Neural progenitor cell (in vitro differentiated cells): Measurements from ENCODE around the gene CCDC77. TPM values are rescaled to one million over a fixed set of nuclear protein-coding genes. Genes with fewer than 3 reads are reported as not detected.

Experiments
- DNase-seq: peaks from one replicate; pipeline ENCODE4 v3.0.0-alpha.2; 2016; ENCODE audit warnings: low spot score
- H2AFZ ChIP-seq: fragments of 200-600 bp; sonication (generic); replicated peaks from 2 replicates; pipeline ENCODE4 v1.6.1; 2016; ENCODE audit warnings: antibody characterized with exemption
- H3F3A ChIP-seq: fragments of 200-600 bp; sonication (generic); 2 replicates; pipeline ENCODE4 v1.6.1; 2016; ENCODE audit warnings: antibody characterized with exemption, low read depth
- H3K27ac ChIP-seq: fragments of 200-600 bp; sonication (generic); 2 replicates; pipeline ENCODE4 v1.5.1; 2016; ENCODE audit warnings: mild to moderate bottlenecking
- H3K27me3 ChIP-seq: fragments of 200-600 bp; sonication (generic); 2 replicates; pipeline ENCODE4 v1.6.1; 2016; ENCODE audit warnings: mild to moderate bottlenecking, moderate library complexity
- H3K36me3 ChIP-seq: fragments of 200-600 bp; sonication (generic); 2 replicates; pipeline ENCODE4 v1.5.1; 2016
- H3K4me1 ChIP-seq: fragments of 200-600 bp; sonication (generic); 2 replicates; pipeline ENCODE4 v1.6.1; 2016; ENCODE audit warnings: mixed run types
- H3K4me2 ChIP-seq: fragments of 200-600 bp; sonication (generic); 2 replicates; pipeline ENCODE4 v1.6.1; 2016
- H3K4me3 ChIP-seq: fragments of 200-600 bp; sonication (generic); 2 replicates; pipeline ENCODE4 v1.5.1; 2016
- H3K79me2 ChIP-seq: fragments of 200-600 bp; sonication (generic); 2 replicates; pipeline ENCODE4 v1.6.1; 2016; ENCODE audit warnings: low read depth
- H3K9ac ChIP-seq: fragments of 200-600 bp; sonication (generic); 2 replicates; pipeline ENCODE4 v1.6.1; 2016
- H3K9me3 ChIP-seq: fragments of 200-600 bp; sonication (generic); 2 replicates; pipeline ENCODE4 v1.5.1; 2016; ENCODE audit warnings: low read depth
- H4K20me1 ChIP-seq: fragments of 200-600 bp; sonication (generic); 2 replicates; pipeline ENCODE4 v1.6.1; 2016; ENCODE audit warnings: low read depth
- H3K27ac Mint-ChIP-seq: 3 replicates; pipeline ENCODE4 v1.8.0; 2021; ENCODE audit warnings: mixed read lengths
- H3K27me3 Mint-ChIP-seq: 2 replicates; pipeline ENCODE4 v1.8.0; 2022; ENCODE audit warnings: low read depth, mild to moderate bottlenecking, inconsistent platforms, moderate library complexity, mixed read lengths; ENCODE audit not compliant: insufficient read depth
- H3K36me3 Mint-ChIP-seq: 3 replicates; pipeline ENCODE4 v1.8.0; 2021; ENCODE audit warnings: mixed read lengths
- H3K4me1 Mint-ChIP-seq: 3 replicates; pipeline ENCODE4 v1.8.0; 2021; ENCODE audit warnings: mixed read lengths
- H3K4me3 Mint-ChIP-seq: 3 replicates; pipeline ENCODE4 v1.8.0; 2021; ENCODE audit warnings: mild to moderate bottlenecking, moderate library complexity, mixed read lengths
- H3K9me3 Mint-ChIP-seq: 3 replicates; pipeline ENCODE4 v1.8.0; 2020; ENCODE audit warnings: mixed read lengths
- CTCF ChIP-seq: fragments of 200-600 bp; sonication (generic); IDR thresholded peaks from 2 replicates; pipeline ENCODE4 v1.5.1; 2017; ENCODE audit warnings: antibody characterized with exemption, mild to moderate bottlenecking
- EZH2 ChIP-seq: fragments of 200-600 bp; sonication (generic); IDR thresholded peaks from 2 replicates; pipeline ENCODE4 v1.6.1; 2017; ENCODE audit warnings: antibody characterized with exemption, mild to moderate bottlenecking, moderate library complexity
- EZH2phosphoT487 ChIP-seq: fragments of 200-600 bp; sonication (generic); IDR thresholded peaks from 2 replicates; pipeline ENCODE4 v1.6.1; 2017; ENCODE audit warnings: antibody characterized with exemption
- total RNA-seq: library from RNA; depleted of rRNA; stranded (reverse); fragments of >200 nt; gene quantifications from 2 replicates; pipeline ENCODE4 v1.2.3, GENCODE V29; 2015; ENCODE audit warnings: low replicate concordance

The CCDC77 gene
- 69.0 and 125 TPM in 2 replicates for total RNA-seq

GRCh38 chr12:401235-402028 lies at the start of gene CCDC77:
CCDC77 (plus strand) TSS chr12:401644; CDS start chr12:409384, 7,740 bp downstream.
- Mint-ChIP-seq H3K4me1 (no peaks in the 10 kb centered on the region), H3K9me3 (no peaks in the 10 kb centered on the region), H3K27ac (no peak within 1 kb of the TSS), H3K4me3 (no peak within 1 kb of the TSS), H3K36me3 (peaks cover 5% of the 10 kb centered on the region), H3K27me3 (no peaks in the 10 kb centered on the region)
- H3K9me3 ChIP-seq = no peaks in the 10 kb centered on the region
- peak within 1 kb of the TSS; percentile 90 for H3K4me3 ChIP-seq
- peaks cover 2% of the 10 kb centered on the region for H3K27me3 ChIP-seq
- peak; percentile 97 for DNase-seq
- H2AFZ ChIP-seq = peak within 1 kb of the TSS; percentile 89
- H3K4me2 ChIP-seq = peak within 1 kb of the TSS; percentile 89
- TF ChIP-seq CTCF (peak; percentile 37), EZH2phosphoT487 (no peak)
- no peak within 1 kb of the TSS for H3K27ac ChIP-seq
- H3K9ac ChIP-seq = peak within 1 kb of the TSS; percentile 63
- H3F3A ChIP-seq = peaks cover 6% of the 10 kb centered on the region
- peaks cover 9% of the 10 kb centered on the region for H3K4me1 ChIP-seq
- H3K79me2 ChIP-seq = peaks cover 50% of the 10 kb centered on the region
- peaks cover 22% of the 10 kb centered on the region for H4K20me1 ChIP-seq
- no peaks in the 10 kb centered on the region for H3K36me3 ChIP-seq

- peaks cover 39% of the 10 kb centered on the region for H3K36me3 ChIP-seq
- H4K20me1 ChIP-seq = no peaks in the 10 kb centered on the region
- Mint-ChIP-seq H3K9me3 (peaks cover 11% of the 10 kb centered on the region), H3K27me3 (no peaks in the 10 kb centered on the region), H3K4me1 (no peaks in the 10 kb centered on the region), H3K4me3 (no peak overlapping the region), H3K27ac (no peak overlapping the region), H3K36me3 (peaks cover 58% of the 10 kb centered on the region)
- H3K9me3 ChIP-seq = peaks cover 4% of the 10 kb centered on the region
- no peak overlapping the region for H3K4me2 ChIP-seq
- no peaks in the 10 kb centered on the region for H3K79me2 ChIP-seq
- H3K4me3 ChIP-seq = no peak overlapping the region
- no peak for DNase-seq
- H3K4me1 ChIP-seq = no peaks in the 10 kb centered on the region
- H3K27me3 ChIP-seq = no peaks in the 10 kb centered on the region
- TF ChIP-seq CTCF (no peak), EZH2phosphoT487 (no peak), EZH2 (no peak)
- no peak overlapping the region for H3K27ac ChIP-seq
- no peak overlapping the region for H2AFZ ChIP-seq
- no peaks in the 10 kb centered on the region for H3F3A ChIP-seq
- no peak overlapping the region for H3K9ac ChIP-seq
Observed at GRCh38 chr12:356276-356988, 45.0 kb upstream of the CCDC77 start.

- H2AFZ ChIP-seq = no peak overlapping the region
- no peaks in the 10 kb centered on the region for H3K27me3 ChIP-seq
- H4K20me1 ChIP-seq = no peaks in the 10 kb centered on the region
- no peak overlapping the region for H3K27ac ChIP-seq
- Mint-ChIP-seq H3K4me3 (no peak overlapping the region), H3K27ac (no peak overlapping the region), H3K27me3 (no peaks in the 10 kb centered on the region), H3K36me3 (peaks cover 69% of the 10 kb centered on the region), H3K9me3 (peaks cover 15% of the 10 kb centered on the region), H3K4me1 (no peaks in the 10 kb centered on the region)
- no peak for TF ChIP-seq EZH2
- TF ChIP-seq EZH2phosphoT487 = no peak
- no peak for TF ChIP-seq CTCF
- peaks cover 46% of the 10 kb centered on the region for H3K36me3 ChIP-seq
- peaks cover 7% of the 10 kb centered on the region for H3K79me2 ChIP-seq
- H3K4me1 ChIP-seq = no peaks in the 10 kb centered on the region
- H3F3A ChIP-seq = no peaks in the 10 kb centered on the region
- no peak overlapping the region for H3K4me2 ChIP-seq
- DNase-seq = no peak
- H3K9ac ChIP-seq = no peak overlapping the region
- H3K9me3 ChIP-seq = peaks cover 4% of the 10 kb centered on the region
- no peak overlapping the region for H3K4me3 ChIP-seq
Observed at GRCh38 chr12:359091-359490, 42.4 kb upstream of the CCDC77 start.
